VCaP (cell line): ENCODE measurements around the gene SETD6.
"Not testable (repeated sequence)": the region's sequence is repeated elsewhere in the genome, so short reads cannot be mapped to it uniquely, and the experiment has no call there.

Experiments
- H3K27ac ChIP-seq: fragments of 450-650 bp; 2 replicates; pipeline ENCODE4 v1.5.1; 2017
- CTCF ChIP-seq: fragments of 450-650 bp; conservative IDR thresholded peaks from 2 replicates; pipeline ENCODE4 v1.5.1; 2017; ENCODE audit warnings: mild to moderate bottlenecking, moderate library complexity

The SETD6 gene

GRCh38 chr16:58563235-58563634 lies 47.9 kb downstream of the SETD6 start:
- no peak for TF ChIP-seq CTCF
- H3K27ac ChIP-seq, result no peak overlapping the region

GRCh38 chr16:58563775-58564174 lies 48.5 kb downstream of the SETD6 start:
- TF ChIP-seq CTCF, result no peak
- no peak overlapping the region for H3K27ac ChIP-seq

GRCh38 chr16:58565697-58566096 lies 50.4 kb downstream of the SETD6 start:
- not testable (repeated sequence) for H3K27ac ChIP-seq
